ENCODE data around the gene SSRP1. TPM values are rescaled to one million over a fixed set of nuclear protein-coding genes. Genes with fewer than 3 reads are reported as not detected.

The SSRP1 gene
- total and polyA plus RNA-seq, 9 of the 15 experiments (the other 6 are each of a cell fraction or from before 2014, with no cell fraction given), result 91.1 to 416 (median 245) TPM

DNA sequence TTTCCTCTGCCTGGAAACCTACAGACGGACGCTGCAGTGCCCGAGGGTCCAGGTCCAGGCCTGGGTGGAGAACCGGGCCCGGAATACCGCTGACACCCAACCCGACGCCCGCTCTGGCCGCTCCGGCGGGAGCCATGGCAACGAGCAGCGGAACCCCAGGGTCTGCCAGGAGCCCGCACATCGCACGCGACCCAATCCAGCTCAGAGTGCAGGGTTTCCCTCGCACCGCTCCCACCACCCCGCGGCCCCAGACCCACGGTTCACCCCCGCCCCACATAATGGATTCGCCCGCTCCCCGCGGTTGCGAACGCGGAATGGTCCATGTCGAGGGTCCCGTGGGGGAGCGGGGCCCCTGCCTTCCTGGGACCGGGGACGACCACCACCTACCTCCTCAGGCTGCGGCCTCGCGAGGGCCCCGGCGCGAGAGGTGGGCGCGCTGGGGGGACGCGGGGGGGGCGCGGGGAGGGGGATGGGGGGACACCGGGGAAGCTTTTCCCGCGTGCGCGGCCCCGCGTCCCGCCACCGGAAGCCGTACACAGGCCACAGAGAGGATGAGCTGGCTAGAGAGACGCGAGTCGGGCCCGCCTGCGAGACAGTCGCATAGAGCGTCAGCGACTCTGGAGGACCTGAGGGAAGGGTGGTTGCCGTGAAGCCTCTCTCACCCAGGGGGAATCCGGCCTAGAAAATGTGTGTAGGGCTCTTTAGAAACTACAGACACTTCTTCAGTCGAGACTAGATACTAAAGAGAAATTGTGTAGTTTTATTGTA is at the start of gene SSRP1 (continued):
- TF ChIP-seq ZNF551 (CRISPR knock-in tag; IDR thresholded peaks at IDR 0.05), result no peak
- TF ChIP-seq NFRKB (IDR thresholded peaks at IDR 0.05; ENCODE audit: low read depth), result no peak
- no peak for TF ChIP-seq CREB5 (CRISPR knock-in tag; IDR thresholded peaks at IDR 0.05)
- TF ChIP-seq, protein P1, sequence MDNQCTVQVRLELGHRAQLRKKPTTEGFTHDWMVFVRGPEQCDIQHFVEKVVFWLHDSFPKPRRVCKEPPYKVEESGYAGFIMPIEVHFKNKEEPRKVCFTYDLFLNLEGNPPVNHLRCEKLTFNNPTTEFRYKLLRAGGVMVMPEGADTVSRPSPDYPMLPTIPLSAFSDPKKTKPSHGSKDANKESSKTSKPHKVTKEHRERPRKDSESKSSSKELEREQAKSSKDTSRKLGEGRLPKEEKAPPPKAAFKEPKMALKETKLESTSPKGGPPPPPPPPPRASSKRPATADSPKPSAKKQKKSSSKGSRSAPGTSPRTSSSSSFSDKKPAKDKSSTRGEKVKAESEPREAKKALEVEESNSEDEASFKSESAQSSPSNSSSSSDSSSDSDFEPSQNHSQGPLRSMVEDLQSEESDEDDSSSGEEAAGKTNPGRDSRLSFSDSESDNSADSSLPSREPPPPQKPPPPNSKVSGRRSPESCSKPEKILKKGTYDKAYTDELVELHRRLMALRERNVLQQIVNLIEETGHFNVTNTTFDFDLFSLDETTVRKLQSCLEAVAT (IDR thresholded peaks at IDR 0.05), result no peak
- peak; percentile 26 to 35; a peak in 1 of 4 replicates for TF ChIP-seq NRF1 (conservative IDR thresholded peaks at IDR 0.05 in 1 of 2, IDR thresholded peaks at IDR 0.05 in 1 of 2)
- TF ChIP-seq, protein P2, sequence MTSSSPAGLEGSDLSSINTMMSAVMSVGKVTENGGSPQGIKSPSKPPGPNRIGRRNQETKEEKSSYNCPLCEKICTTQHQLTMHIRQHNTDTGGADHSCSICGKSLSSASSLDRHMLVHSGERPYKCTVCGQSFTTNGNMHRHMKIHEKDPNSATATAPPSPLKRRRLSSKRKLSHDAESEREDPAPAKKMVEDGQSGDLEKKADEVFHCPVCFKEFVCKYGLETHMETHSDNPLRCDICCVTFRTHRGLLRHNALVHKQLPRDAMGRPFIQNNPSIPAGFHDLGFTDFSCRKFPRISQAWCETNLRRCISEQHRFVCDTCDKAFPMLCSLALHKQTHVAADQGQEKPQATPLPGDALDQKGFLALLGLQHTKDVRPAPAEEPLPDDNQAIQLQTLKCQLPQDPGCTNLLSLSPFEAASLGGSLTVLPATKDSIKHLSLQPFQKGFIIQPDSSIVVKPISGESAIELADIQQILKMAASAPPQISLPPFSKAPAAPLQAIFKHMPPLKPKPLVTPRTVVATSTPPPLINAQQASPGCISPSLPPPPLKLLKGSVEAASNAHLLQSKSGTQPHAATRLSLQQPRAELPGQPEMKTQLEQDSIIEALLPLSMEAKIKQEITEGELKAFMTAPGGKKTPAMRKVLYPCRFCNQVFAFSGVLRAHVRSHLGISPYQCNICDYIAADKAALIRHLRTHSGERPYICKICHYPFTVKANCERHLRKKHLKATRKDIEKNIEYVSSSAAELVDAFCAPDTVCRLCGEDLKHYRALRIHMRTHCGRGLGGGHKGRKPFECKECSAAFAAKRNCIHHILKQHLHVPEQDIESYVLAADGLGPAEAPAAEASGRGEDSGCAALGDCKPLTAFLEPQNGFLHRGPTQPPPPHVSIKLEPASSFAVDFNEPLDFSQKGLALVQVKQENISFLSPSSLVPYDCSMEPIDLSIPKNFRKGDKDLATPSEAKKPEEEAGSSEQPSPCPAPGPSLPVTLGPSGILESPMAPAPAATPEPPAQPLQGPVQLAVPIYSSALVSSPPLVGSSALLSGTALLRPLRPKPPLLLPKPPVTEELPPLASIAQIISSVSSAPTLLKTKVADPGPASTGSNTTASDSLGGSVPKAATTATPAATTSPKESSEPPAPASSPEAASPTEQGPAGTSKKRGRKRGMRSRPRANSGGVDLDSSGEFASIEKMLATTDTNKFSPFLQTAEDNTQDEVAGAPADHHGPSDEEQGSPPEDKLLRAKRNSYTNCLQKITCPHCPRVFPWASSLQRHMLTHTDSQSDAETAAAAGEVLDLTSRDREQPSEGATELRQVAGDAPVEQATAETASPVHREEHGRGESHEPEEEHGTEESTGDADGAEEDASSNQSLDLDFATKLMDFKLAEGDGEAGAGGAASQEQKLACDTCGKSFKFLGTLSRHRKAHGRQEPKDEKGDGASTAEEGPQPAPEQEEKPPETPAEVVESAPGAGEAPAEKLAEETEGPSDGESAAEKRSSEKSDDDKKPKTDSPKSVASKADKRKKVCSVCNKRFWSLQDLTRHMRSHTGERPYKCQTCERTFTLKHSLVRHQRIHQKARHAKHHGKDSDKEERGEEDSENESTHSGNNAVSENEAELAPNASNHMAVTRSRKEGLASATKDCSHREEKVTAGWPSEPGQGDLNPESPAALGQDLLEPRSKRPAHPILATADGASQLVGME (CRISPR knock-in tag; IDR thresholded peaks at IDR 0.05), result no peak
- no peak for TF ChIP-seq ZNF175 (CRISPR knock-in tag; IDR thresholded peaks at IDR 0.05; ENCODE audit: low read depth)
- TF ChIP-seq FIP1L1 (IDR thresholded peaks at IDR 0.05; ENCODE audit: low read depth, low read length, poor library complexity, severe bottlenecking), result no peak
- TF ChIP-seq, protein P3, sequence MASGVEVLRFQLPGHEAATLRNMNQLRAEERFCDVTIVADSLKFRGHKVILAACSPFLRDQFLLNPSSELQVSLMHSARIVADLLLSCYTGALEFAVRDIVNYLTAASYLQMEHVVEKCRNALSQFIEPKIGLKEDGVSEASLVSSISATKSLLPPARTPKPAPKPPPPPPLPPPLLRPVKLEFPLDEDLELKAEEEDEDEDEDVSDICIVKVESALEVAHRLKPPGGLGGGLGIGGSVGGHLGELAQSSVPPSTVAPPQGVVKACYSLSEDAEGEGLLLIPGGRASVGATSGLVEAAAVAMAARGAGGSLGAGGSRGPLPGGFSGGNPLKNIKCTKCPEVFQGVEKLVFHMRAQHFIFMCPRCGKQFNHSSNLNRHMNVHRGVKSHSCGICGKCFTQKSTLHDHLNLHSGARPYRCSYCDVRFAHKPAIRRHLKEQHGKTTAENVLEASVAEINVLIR (CRISPR knock-in tag; IDR thresholded peaks at IDR 0.05), result no peak
- TF ChIP-seq HDGF (IDR thresholded peaks at IDR 0.05), result no peak
- TF ChIP-seq IRF2 (CRISPR knock-in tag; IDR thresholded peaks at IDR 0.05), result no peak
- 0 out of 2 replicates have a peak, but pooled peaks have one; percentile 24 for TF ChIP-seq ZNF232 (CRISPR knock-in tag; IDR thresholded peaks at IDR 0.05)
- TF ChIP-seq MCM7 (IDR thresholded peaks at IDR 0.05), result no peak
- TF ChIP-seq SNAPC5 (CRISPR knock-in tag; IDR thresholded peaks at IDR 0.05), result no peak

Data from K562 (cell line).